ENCODE data around the gene EMILIN1.

DNA sequence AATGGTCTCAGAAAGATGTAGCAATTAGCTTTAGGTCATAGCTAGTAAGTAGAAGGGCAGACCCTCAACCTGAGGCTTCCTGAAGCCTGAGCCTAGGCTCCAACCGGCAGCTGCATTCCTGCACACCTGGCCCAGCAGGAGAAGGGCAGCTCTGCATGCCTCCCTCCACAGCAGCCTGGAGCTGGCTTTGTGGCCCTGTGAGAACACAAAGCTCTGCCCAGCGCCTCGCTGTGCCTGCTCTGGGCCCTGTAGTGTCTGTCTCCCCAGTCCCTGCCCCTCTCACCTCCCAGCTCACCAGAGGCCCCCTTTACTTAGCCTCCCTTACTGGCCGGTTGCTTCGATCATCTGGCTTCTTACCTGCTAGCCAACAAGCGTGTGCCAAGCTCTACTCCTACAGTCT, 39.0 kb upstream of the EMILIN1 start:
- TF ChIP-seq PKNOX1 (IDR thresholded peaks at IDR 0.05) (no peak), FOXK2 (IDR thresholded peaks at IDR 0.05) (no peak), FOXM1 (IDR thresholded peaks at IDR 0.05; ENCODE audit: borderline replicate concordance) (no peak), CTBP1 (IDR thresholded peaks at IDR 0.05; ENCODE audit: borderline replicate concordance) (no peak), SP1 (IDR thresholded peaks at IDR 0.05) (no peak), LEF1 (IDR thresholded peaks at IDR 0.05; ENCODE audit: borderline replicate concordance) (no peak), BHLHE40 (IDR thresholded peaks at IDR 0.05; ENCODE audit: borderline replicate concordance) (no peak), ELF4 (IDR thresholded peaks at IDR 0.05) (no peak), ARNT (IDR thresholded peaks at IDR 0.05) (no peak), TARDBP (IDR thresholded peaks at IDR 0.05) (no peak), FOXA1 (IDR thresholded peaks at IDR 0.05) (no peak), NFRKB (IDR thresholded peaks at IDR 0.05) (no peak)
